HG03045 (cell line): Measurements from ENCODE around the gene OPALIN.

ENCODE experiments used
- ATAC-seq: cut with Tn5 transposase; IDR thresholded peaks from one replicate; pipeline ENCODE4 v1.9.1; 2021; ENCODE audit warnings: mild to moderate bottlenecking, moderate library complexity; ENCODE audit not compliant: unreplicated experiment

OPALIN gene

DNA sequence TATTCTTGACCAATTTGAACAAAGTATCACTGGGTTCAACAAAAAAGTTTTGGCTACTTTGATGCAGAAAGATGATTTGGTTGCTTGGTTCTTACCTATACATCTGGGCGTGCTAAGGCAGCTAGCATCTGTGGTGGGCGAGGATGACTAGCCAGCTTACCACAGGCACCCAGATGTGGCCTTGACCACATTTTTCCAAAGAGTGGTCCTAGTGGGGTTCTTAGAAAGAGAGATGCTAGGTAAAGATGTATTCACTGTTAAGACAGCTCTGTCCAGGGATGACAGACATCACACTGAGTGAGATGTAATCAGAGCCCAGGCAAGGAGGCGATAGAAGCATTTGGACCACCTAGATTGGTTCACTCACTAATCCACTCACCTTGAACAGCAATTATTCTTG lies 53.8 kb downstream of the OPALIN start:
- no peak for ATAC-seq

DNA sequence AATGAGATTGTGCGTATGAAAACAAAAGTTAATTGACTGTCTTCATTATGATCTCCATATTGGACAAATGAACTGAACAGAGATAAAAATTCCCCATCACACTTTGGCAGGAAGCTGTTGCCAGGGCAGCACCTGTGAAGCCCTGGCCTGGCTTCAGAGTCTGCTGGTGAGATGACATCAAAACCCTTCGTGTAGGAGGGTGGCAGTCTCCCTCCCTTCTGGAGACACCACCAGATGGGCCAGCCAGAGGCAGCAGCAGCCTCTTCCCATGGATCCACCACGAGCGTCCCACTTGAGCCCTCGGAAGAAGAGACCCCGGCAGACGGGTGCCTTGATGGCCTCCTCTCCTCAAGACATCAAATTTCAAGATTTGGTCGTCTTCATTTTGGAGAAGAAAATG lies 54.6 kb downstream of the OPALIN start, which contains the start of gene DNTT:
Gene DNTT, plus strand, starts transcription at position 205 of the 400 bp plus-strand sequence. Its CDS starts 64 bp downstream, at position 269.
- ATAC-seq = no peak

DNA sequence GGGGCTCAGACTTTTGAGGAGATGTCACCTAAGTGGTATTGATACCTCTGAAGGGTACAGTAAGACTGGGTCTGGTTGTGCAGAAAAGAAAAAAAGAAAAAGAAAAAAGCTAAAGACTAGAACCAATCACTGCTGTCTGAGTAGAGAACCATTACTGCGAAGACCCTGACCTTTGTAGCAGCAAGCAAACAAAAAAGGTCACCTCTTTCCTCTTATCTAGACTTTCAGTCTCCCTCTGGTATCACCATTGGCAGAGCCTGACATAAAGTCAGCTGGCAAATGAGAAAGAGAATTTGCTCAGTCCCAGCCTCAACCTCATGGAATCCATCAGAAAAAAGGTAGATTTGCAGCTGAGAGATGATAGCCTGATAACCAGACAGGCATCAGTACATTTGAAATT lies 57.2 kb downstream of the OPALIN start:
- no peak for ATAC-seq

DNA sequence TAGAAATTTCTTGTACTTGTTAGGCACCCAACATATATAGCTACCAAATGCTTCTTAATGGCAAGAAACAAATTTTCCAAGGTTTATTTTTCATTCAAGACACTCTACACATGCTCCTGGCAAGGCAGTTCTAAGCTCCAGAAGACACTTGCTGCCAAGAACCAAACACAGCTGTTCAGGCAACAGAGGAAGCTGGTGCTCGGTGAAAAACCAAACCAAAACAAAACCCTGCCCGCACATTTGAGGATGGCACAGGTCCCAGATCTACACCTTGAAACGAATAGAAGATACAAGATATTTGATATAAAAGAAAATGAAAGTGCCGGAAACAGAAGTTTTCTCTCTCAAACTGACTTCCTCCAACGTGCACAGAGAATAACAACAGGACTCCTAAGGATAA lies 59.4 kb downstream of the OPALIN start:
- ATAC-seq = no peak

DNA sequence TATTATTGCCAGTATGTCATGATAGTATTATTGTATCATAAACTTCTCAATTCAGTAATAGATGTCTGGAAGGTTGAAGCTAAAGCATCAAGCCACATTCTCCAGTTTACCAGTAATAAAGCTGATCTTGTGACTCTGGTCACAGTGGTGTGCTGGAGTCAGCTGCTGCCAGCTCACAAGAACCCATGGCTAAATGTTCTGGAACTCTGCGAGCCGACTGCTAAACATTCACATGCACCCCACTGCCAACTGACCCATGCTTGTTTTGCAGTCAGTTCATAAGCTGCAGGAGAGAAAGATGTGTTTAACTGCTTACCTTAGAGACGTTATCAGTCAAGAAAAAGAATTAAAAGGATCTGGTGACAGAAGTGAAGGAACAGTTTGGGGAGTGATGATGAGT lies 60.4 kb downstream of the OPALIN start:
- no peak for ATAC-seq

DNA sequence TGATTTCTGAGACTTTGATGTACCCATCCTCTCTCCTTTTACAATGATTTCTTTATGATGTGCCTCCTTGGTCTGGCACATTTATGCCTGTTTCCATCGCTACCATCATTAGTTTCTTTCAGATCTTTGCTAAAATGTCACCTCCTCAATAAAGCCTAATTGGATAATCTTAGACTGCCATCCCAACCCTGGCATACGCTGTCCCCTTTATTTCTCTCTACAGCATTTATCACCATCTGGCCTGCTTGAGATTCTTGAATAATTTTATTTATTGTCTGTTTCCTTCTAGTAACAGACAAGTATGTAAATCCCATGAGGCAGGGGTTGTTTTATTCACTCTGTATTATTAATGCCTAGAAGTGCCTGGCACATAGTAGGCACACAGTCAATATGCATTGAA lies 61.3 kb downstream of the OPALIN start:
- no peak for ATAC-seq

DNA sequence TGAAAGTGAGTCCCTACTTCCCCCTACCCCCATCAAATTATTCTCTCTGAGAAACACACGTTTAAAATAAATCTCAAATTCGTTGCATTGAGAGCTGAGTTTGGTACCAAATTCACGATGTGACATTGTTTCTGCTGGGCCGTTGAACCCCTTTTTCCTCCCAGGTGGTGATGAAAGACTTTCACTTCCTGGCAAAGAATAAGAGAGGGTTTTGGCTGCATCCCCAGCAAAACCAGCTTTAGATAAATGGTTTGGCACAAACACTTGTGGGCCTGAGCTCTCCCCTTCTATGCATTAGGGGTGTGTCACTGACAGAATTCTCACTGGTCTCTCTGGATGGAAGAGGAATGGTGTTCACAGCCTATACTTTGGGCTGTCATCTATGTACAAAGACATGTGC lies 63.3 kb downstream of the OPALIN start:
- no peak for ATAC-seq
